ENCODE measurements around the gene C17orf114.
A peak's percentile ranks its signal among the peaks of the same experiment; 100 is the strongest.

Gene C17orf114

DNA sequence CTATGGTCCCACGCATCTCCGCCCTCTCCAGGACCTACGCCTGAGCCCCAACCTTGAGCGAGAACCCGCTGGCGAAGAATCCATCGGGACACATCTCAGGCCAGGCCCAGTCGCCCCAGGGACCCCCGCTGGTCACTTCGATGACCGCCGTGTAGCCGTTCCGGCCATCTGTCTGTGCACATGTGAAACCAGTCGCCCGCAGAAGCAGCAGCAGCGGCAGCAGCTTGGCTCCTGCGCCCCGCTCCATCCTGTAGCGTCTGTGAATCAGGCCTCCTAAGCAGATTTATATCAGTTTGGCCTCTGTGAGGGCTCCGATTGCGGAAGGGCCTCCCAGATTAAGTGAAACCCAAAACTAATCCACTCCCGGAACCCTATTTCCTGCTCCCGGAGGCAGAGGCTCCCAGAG, 16.0 kb downstream of the C17orf114 start, which contains the start of gene VMO1:
TSS of gene VMO1 (minus strand) at position 259 of the 406 bp plus-strand sequence. CDS start at position 247, 12 bp downstream.
- DNase-seq = no peak

DNA sequence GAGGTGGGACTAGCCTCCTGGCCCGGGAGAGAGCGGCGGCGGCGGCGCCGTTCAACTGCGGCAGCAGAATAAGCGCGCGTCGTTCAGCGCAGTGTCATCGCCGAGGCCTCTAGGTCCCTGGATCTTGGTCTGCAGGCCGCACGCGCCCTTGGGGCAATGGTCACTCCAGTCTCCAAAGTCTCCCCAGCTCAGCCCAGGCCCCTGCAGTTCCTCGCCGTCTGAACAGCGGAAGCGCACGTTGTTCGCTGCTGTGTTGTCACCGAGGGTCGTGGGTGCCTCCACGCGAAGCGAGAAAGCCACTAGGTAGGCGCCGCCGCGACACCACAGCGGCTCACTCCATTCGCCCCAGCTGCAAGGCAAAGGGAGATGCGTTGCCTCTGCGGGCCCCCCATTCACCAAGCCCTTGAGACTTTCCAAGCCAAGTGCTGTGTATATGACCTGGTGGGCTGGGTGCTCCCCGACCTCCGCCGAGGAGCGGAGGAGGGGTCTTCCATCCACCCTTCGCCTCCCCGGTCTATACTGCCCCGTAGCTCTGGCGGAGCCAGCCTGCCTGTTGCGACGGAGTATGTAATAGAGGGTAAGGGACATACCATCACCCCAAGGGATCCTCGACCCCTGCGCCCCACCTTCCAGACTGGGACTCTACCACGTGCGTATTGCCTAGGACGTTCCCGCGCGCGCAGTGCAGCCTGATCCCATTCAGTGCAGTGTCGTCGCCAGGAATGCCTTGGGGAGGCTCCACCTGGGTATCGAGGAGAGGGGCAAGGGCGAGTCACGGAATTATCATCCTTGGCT, 16.6 kb downstream of the C17orf114 start:
- no peak for DNase-seq

DNA sequence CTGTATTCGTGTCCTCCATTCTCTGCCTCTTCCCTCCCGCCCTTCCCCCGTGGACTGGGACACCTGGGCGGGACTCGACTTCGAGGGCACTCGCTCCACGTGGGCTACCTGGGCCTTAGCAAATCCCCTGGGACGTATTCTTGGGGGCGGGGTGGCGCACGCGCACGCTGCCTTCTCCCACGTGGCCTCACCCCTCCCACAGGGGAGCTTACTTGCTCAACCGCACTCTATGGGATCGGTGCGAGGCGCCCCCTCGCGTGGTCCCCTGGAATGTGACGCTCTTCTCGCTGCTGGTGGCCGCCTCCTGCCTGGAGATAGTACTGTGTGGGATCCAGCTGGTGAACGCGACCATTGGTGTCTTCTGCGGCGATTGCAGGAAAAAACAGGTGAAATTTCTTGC, 19.5 kb downstream of the C17orf114 start:
- DNase-seq = peak; percentile 11

DNA sequence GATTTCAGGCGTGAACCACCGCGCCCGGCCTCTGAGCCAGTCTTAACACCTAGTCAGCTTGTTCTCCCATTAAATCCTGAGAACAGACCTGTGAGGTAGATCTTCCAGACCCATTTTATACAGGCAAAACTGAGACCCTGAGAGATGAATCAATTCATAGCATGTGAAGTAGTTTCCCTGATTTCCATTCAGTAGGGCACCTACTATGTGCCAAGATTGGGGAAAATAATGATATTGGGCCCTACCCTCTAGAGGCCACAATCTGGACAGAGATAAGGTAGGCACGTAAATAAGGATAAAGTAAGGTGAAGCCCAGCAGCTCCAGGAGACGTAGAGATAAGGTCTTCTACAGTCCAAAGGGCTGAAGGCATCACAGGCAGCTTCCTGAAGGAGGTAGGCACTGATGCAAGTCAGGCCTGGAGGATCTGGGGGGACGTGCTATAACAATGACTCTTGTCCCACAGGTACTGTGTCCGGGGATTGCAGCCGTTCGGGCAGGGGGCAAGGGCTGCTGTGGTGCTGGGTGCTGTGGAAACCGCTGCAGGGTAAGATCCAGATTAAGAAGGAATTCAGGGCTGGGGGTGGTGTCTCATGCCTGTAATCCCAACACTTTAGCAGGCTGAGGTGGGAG, 21.7 kb downstream of the C17orf114 start:
- DNase-seq = no peak

DNA sequence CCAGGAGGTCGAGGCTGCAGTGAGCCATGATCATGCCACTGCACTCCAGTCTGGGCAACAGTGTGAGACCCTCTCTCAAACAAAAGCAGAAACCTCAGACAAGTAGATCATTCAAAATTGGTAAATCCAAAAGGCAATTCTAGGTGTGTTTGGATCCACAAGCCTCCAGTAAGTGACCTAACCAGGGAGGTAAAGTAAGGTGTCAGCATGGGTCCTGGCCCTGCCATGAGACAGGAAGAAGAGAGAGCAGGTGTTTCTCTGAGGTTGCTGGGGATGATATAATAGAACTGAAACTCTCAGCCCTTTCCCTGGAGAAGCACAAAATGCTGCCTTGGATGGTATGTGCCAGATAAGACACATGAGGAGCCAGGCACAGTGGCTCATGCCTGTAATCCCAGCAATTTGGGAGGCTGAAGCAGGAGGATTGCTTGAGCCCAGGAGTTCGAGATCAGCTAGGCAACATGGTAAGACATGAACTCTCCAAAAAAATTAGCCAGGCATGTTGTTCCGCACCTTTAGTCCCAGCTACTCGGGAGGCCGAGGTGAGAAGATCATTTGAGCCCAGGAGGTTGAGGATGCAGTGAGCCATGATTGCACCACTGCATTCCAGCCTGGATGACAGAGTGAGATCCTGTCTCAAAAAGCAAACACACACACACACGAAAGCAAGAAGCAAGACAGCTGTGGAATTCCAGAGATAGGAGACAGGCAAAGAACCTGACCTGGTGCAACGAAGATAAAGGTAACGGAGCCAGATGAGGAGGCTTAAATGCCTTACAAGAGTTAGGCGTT, 24.0 kb downstream of the C17orf114 start:
- DNase-seq = no peak

DNA sequence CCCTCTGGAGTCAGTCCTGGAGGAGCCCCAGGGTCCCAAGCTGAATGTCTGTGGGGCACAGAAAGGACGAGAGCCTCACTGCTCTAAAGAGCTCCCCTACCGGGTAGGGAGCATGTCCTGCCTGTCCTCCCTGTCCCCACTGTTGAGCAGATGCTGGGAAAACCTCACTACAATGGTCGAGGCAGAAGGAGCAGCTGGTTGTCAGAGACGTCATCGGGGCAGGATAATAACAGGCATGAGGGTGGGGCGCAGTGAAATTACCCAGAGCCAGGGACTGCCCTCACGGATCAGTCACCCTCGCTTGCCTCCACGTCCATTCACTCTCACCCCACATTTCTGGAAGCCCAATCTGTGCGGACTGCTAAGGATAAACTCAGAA, 29.9 kb downstream of the C17orf114 start:
- DNase-seq = no peak

DNA sequence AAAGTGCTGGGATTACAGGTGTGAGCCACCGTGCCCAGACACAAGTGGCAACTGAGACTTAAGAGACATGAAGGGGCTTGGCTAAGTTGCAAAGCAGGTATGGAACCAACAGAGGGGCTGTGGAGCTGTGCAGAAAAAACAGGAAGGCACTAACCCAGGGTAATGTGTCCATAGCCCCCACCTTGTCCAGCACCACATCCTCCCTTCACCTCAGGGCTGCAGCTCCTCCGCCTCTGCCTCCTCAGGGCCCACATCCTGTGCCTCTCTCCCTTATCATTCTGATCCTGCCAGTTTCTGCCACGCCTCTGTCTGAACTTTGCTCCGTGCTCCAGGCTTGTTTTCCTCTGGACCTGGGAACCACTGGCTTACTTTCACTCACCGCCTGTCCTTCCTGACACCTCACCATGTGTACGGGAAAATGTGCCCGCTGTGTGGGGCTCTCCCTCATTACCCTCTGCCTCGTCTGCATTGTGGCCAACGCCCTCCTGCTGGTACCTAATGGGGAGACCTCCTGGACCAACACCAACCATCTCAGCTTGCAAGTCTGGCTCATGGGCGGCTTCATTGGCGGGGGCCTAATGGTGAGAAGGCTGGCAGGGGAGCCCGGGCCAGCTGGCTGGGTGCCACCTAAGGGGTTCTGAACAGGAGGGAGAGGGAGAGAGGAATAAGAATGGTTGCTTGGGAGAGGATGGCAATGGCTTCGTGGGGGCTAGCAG, 30.5 kb downstream of the C17orf114 start, which contains the start of gene TM4SF5:
TSS of gene TM4SF5 (plus strand) at position 368 of the 716 bp plus-strand sequence. CDS start at position 405, 37 bp downstream.
- no peak for DNase-seq

DNA sequence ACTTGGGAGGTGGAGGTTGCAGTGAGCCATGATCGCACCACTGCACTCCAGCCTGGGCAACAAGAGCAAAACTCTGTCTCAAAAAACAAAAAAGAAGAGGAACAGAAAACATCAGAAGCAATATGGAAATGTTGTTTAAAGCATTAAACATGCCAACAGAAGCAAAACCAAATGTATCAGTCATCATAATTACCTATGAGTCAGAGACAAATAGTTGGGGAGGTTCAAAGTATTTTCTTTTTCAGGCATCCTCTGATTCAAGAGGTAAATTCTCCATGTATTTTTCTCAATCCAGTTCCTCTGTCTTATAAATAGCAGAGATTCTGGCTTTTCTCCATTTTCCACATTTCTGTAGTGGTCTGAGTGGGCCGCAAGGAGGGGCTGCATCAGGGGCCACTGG, 32.5 kb downstream of the C17orf114 start:
- DNase-seq = no peak

DNA sequence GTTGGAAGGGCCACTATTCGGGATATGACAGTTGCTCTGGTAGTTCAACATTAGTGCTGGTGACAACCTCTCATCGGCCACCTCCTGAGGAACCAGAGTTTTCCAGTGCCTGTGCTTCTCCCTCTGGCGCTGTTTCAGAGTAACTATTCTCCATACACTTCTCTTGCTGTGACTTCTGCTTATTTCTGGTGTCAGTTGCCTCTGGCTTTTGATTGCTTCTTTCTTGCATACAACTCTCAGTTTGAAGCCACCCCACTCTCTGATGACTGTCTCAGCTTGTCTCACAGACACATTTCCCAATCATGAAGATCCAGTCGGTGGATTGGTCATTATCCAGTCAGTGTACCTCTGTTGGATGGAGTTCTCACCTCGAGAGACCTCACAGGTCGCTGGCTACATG, 33.8 kb downstream of the C17orf114 start:
- DNase-seq = no peak

DNA sequence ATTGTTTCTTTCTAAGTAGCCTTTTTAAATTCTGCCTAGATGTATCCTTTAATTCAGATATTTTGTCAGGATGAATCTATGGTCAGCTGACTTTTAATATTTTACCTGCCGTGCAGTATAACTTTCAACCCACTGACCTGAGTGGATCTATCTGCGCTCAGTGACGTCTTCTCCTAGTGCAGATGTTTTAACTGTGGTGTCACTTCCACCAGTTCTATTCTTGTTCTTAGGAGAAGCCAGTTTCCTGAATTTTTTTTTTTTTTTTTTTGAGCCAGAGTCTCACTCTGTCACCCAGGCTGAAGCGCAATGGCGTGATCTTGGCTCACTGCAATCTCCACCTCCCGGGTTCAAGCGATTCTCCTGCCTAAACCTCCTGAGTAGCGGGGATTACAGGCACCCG, 35.4 kb downstream of the C17orf114 start:
- no peak for DNase-seq

DNA sequence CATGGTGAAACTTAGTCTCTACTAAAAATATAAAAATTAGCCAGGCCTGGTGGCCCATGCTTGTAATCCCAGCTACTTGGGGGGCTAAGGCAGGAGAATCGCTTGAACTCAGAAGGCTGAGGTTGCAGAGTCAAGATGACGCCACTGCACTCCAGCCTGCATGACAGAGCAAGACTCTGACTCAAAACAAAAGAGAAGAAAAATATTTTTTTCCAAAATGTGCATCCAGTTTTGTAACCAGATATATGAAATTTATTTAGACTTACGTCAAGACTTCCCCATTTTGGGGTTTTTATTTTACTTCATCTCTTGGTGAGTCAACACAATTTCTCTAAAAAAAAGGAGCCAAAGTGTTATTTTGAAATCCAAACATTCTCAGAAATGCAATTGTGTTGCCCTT, 35.9 kb downstream of the C17orf114 start:
- no peak for DNase-seq

DNA sequence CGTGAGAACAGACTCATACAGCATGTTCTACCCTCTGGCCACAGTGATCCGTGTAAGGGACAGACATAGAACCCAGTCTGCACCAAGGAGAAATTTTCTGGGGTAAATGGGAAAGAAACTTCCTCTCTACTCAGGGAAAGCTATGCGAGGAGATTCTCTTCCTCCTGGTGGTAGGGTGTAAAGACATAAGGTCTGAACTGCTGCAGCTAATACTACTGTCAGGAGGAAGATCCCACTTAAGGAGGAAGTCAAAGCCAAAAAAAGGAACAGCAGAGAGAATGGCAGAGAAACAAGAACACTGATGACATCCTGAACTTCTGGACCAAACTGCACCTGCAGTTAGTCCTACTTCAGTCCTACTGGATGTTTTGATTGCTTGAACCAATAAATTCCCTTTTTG, 37.5 kb downstream of the C17orf114 start:
- no peak for DNase-seq

DNA sequence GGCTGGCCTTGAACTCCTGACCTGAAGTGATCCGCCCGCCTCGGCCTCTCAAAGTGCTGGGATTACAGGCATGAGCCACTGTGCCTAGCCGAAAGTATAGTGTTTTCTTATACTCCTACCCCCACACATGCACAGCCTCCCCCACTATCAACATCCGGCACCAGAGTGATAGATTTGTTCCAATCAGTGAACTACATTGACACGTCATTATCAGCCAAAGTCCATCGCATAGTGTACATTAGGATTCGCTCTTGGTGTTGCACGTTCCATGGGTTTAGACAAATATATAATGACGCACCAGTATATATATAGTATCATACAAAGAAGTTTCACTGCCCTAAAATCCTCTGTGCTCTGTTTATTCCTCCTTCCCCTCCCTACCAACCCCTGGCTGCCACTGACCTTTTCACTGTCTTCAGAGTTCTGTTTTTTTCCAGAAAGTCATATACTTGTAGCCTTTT, 42.3 kb downstream of the C17orf114 start:
- DNase-seq = no peak

DNA sequence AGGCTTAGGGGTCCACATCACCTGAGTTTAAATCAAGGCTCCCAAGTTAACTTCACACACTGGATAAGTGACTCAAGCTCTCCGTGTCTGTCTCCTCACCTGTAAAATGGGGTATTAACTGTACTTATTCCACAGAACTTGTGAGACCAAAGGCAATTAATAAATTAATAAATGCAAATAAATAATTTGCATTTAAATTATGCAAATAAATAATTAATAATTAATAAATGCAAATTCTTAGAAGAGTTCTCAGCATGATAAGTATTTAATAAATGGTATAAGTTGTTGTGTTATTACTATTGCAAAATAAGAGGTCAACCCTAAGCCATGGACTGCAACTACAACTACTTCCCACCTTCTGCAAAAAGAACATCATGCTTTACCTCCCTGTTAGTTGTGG, 48.7 kb downstream of the C17orf114 start:
- DNase-seq = no peak

DNA sequence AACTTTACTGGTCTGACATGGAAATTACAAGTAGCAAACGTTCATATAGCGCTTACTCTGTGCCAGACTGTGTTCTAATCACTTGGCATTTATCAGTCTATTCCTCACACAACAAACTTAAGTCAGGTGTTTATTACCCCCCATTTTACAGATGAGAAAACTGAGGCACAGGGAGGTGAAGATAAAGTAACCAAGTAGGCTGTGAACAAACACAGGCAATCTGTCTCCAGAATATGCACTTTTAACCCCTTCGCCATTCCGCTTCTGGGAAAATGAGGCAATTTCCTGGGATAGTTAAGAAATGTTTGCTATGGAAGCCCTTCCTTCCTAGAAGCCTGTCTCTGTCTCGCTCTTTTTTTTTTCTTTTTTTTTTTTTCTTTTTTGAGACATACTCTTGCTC, 50.2 kb downstream of the C17orf114 start:
- no peak for DNase-seq

All from stimulated activated CD4-positive, alpha-beta T cell treated with anti-CD3 and anti-CD28 coated beads, Interleukin-1b, Interleukin-23, amount 100 ng/mL, for 48 hours (primary cell).